Glomerular visceral epithelial cell (primary cell): ENCODE results near the gene MAPK14.
"Not testable (repeated sequence)": the region's sequence is repeated elsewhere in the genome, so short reads cannot be mapped to it uniquely, and the experiment has no call there.

ENCODE experiments used
- DNase-seq: peaks from one replicate; pipeline ENCODE4 v3.0.0-alpha.2; 2016; ENCODE audit errors: extremely low spot score

The MAPK14 gene

DNA sequence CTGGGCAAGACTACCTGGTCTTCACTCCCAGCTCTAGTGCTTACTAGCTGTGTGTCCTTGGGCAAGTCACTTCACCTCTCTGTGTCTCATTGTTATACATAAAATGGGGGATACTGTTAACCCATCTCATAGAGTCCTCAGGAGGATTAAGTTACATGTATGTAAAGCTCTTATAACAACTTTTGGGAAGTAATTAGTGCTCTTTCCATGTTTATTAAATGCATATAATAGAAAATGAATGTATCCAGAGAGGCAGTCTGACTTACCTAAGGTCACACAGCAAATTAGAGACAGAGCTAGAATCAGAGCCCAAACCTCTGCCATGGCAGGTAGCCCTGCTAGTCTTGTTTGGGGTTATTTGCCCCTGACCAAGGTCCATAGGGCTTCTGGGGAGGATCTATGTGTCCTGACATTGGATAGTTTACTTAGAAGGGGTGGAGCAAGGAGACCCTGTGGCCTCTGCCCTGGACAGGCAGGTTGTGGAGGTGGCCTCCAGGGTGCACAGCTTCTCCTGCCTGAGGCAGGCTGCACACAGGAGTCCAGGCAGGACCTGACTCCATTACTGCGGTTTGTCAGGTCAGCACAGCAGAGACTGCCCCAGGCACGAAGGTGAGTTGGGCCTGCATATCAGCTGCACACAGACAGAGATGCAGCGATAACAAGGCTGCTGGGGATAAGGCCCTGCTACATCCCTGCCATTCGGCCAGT, 94.3 kb downstream of the MAPK14 start:
- no peak for DNase-seq

DNA sequence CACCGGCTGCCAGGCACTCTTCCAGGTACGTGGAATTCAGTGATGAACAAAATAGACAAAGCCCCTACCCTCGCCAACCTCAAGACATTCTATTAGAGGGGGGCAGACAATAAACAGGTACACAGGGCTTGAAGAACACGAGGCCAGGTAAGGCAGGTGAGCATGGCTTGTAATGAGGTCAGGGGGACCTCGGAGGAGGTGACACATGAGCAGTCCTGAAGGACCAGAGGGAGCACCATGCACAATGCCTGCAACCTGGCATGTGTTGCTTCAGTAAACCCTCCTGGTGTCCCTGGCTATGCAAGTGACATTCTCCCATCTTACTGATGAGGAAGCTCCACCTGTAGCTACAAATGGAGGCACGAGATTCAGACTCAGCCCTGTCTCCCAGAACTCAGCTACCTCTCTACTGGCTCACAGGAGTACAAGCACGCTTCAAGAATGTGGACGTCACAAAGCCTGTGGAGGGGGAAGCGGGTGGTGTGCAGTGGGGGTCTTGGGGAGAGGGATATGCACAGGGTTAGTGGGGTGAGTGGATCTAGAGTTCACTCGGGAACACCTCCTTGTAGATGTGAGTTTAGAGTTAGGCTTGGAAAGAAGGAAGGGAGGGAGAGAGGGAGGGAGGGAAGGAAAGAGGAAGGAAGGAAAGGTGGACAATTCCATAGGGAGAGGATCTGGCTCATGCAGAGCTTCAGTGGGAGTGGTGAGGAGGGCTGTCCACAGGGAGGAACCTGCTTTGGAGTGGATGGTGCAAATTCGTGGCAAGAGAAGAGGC, 95.1 kb downstream of the MAPK14 start:
- no peak for DNase-seq

DNA sequence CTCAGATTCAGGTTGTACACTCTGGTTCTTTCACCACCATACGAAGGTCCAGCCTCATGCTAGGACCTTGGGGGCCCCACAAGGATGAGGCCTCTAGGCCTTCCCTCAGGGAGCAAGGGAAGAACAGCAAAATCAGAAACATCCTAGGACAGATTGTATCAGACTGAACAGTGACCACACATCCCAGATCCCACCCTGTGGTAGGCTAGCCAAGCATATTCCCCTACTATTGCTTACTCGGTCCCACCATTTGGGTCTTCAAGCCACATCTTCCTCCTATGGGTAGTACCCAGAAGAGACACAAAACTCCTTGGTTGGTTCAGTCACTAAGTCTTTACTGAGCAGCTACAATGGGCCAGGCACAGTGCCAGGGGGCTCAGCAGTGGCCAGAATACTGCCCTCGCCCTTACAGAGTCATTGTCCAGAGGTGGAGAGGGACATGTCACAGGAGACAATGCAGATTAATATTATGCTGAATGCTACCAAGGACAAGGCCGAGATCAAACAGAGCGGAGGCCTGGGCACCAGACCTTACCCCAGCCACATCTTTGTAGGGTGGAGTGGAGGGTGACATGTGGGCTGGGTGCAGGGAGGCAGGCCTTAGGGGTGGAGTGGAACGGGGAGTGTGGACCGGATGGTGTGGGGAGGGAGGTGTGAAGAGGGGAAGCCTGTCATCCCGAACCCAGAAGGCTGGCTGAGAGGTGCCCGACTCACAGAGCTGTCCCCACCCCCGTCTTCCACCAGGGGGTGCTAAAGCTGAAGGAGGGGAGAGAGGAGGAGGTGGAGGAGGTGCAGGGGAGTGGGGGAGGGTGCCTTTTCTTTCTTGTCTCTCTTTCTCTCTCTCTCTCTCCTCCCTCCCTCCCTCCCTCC, 95.9 kb downstream of the MAPK14 start:
- DNase-seq, result peak; percentile 72

DNA sequence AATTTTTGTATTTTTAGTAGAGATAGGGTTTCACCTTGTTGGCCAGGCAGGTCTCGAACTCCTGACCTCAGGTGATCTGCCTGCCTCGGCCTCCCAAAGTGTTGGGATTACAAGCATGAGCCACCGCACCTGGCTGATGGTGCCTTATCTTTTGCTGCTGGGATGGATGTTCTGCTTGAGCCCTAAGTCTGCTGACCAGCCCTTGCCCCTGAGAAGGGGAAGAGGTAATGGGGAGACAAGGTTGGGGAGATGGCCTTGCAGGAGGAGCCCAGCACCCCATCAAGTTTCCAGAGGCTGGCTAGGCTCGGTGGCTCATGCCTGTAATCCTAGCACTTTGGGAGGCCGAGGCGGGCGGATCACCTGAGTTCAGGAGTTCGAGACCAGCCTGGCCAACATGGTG, 96.7 kb downstream of the MAPK14 start:
- not testable (repeated sequence) for DNase-seq

DNA sequence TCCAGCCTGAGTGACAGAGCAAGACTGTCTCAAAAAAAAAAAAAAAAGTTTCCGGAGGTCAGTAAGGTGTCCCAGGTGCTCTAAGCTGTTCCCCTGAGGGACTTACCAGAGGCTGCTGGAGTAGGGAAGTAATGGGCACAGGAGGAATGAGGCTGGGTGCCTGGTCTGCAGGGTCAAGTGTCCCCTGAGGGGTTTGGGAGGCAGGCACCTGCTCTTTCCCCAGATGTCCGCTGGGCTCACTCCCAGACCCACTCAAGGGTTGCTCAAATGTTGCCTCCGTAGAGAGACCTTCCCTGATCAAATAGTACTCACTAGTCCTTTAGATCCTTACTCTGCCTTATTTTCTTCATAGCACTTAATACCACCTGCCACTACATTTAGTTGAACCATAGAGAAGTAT, 97.3 kb downstream of the MAPK14 start:
- DNase-seq, result no peak

DNA sequence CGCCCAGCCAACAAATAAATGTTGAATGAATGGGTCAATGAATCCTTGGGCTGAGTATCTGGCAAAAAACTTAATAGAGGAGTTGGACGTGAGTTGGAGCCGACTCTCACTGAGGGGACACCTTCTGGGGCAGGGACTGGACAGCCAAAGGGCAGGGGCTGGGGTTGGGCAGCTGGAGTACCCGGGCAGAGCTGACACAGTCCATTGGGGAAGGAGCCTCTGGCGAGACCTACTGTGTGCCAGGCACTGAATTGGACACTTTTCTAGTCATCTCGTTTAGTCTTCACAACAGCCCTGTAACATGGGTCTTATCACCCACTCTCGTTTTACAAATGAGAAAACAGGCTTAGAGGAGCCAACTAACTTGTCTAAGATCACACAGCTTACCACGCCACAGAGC, 98.0 kb downstream of the MAPK14 start:
- no peak for DNase-seq

DNA sequence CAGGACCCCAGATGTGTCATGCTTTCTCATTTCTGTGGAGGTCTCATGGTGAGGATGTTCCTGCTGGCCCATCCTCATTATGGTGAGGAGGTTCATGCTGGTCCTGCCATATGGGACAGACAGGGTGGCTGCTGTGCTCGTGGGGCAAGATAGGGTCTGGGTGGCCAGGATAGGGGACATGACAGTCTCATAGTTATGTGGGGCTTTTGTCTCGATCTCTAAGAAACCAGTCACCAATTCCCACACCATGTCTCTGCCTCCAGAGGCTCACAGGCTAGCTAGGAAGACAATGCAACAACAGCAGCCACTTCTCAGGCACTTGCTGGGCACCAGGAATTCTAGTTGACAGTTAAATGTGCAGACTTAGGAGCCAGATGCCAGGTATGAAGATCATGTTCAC, 98.5 kb downstream of the MAPK14 start:
- no peak for DNase-seq

DNA sequence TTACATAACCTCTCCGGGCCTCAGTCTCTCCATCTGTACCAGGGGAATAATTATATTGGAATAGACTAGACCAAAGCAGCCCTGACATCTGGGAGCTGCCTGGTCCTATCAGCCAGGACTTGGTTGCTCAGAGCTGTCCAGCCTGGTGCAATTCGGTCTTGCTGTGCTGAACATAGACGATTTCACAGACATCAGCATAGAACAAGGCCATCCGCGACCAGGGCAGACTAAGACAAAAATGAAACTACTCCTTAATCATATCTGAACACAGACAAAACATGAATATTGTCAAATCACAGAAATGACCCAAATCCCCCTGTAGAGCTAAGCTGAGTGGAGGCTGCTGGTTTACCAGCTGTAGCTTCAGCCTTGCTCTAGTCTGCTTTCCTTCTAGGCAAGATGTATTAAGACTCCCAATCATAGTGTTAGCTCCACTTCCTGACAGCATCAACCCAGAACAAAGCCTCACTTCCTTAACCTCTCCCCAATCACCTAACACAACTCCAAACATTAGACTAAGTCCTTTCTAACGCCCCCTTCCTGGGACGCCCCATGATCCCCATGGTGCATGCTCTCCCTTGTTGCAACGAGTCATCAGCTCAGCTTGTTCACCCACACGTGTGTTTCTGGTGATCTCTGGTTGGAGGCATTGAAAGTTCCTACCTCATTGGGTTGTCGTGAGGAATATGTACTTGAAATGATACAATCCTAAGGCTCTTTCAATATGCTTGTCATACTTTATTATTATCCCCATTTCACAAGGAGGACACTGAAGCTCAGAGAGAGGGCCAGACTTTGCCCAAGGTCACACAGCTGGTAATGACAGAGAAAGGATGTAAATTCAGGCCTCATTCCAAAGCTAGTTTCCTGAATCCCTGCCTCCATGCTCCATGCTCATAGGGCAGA, 99.2 kb downstream of the MAPK14 start:
- no peak for DNase-seq

DNA sequence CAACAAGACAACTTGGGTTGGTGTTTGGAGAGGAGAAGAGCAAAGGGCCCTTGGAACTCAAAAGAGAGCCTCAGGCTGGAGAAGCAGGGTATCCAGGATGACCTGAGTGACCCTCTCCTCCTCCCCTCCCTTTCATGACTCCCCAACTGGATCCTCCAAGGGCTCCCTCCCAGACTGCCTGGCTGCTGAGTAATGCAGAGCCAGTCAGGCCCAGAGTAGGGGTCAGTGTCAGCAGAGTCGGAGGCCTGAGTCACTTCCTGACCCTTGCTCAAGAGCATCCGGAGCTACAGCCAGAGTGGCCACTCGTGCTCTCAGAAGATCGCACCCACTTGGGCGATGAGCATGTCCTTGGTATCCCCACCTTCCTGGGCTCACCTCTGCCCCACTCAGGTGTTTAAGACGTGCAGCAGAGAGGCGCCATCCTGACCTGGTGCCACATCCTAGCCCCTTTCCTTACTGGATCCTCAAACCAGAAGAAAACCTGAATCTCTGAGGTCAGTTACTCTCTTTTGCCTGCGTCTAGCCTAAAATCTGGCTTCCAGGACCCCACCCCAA, 99.9 kb downstream of the MAPK14 start:
- peak; percentile 79 for DNase-seq

DNA sequence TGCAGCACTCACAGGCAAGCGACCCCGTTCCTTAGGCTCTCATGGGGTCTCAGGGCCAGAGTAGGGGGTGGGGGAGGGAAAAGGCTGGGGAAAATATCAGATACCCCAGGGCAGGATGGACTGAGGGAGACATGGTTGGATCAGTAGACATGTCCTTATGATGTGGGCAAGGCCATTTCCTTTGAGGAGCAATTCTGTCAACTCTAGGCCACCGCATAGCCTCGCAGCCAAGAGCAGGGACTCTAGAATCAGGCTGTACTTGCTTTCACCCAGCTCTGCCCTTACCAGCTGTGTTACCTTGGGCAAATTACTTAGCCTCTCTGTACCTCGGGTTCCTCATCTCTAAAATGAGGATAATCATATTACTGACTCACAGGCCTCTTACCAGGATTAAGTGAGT, 100.5 kb downstream of the MAPK14 start:
- no peak for DNase-seq

DNA sequence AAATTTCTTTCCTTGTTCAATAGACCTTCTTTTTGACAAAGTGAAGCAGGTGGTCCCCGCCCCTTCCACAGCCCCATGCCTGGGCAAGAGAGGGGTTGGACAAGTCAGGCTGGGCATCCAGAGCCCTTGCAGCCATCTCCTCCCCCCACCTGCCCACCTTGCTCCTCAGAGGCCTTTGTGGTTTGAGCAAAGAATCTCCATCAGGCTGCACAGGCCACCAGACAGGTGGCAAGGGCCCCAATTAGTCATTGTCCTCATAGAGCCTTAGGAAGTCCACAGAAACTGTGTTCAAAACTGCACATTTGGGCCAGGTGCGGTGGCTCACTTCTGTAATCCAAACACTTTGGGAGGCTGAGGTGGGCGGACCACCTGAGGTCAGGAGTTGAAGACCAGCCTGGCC, 101.2 kb downstream of the MAPK14 start:
- DNase-seq, result no peak

DNA sequence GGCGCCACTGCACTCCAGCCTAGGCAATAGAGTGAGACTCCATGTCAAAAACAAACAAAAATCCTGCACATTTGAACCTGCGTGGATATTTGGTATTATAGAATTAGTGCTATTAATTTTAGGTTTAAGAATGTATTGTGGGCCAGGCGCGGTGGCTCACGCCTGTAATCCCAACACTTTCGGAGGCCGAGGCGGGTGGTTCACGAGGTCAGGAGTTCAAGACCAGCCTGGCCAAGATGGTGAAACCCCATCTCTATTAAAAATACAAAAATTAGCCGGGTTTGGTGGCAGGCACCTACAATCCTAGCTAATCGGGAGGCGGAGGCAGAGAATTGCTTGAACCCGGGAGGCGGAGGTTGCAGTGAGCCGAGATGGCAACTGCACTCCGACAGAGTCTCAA, 101.7 kb downstream of the MAPK14 start:
- not testable (repeated sequence) for DNase-seq

DNA sequence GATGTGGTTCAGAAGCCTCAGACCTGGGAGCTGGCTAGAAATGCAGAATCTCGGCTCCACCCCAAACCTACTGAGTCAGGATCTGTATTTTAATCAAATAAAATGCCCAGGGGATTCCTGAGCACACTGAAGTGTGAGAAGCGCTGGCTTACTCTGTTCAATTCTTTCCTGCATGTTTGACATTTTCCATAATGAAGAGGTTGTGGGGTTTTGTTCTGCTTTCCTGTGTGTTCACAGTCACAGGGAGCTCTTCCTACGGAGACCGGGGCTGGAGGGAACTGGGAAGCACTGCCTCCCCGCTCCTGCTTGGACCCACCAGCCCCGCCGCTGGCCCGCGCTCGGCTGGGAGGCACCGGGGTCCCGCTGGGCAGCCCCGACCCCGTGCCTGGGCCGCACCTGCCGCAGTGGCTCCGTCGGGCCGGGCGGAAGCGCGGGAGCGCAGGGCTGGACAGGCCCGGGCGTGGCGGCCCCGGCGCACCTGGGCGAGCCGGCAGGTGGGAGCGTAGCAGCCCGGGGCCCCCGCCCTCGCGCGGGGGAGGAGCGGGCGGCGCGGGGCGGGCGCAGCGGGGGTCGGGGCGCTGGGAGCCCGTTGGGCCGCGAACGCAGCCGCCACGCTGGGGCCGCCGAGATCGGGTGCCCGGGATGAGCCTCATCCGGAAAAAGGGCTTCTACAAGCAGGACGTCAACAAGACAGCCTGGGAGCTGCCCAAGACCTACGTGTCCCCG, 102.5 kb downstream of the MAPK14 start, which contains the start of gene MAPK13:
MAPK13 (plus strand) TSS at position 573 of the 726 bp plus-strand sequence; CDS start at position 643, 70 bp downstream.
- no peak for DNase-seq

DNA sequence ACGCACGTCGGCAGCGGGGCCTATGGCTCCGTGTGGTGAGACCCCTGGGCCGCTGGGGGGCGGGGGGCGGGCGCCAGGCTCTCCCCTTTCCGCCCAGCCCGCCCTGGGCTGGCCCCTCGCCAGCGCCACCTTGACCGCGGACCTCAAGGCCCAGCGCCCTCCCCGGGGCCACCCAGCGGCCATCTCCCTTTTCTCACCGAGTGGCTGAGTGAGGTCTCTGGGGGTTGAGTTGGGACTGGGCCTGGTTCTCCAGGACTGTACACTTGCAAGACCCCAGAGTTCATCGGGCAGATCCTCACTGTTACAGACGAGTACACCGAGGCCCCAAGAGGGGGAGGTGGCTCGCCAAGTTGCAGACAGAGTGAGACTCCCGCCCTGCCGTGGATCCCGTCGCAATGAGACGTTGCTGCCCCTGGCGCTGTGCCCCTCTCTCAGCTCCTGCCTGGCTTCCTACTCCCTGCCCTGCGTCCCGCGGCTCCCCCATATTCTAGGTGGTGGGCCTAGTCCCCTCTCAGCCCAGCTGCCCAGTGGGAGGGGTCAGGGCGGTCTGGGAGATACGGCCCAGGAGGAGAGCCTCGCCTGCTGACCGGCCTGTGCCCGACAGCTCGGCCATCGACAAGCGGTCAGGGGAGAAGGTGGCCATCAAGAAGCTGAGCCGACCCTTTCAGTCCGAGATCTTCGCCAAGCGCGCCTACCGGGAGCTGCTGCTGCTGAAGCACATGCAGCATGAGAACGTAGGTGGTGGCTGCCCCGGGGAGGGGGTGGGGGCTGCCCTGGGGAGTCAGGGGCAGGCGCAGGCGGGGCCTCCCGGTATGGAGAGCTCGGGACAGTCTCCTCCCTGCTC, 103.3 kb downstream of the MAPK14 start:
- no peak for DNase-seq

DNA sequence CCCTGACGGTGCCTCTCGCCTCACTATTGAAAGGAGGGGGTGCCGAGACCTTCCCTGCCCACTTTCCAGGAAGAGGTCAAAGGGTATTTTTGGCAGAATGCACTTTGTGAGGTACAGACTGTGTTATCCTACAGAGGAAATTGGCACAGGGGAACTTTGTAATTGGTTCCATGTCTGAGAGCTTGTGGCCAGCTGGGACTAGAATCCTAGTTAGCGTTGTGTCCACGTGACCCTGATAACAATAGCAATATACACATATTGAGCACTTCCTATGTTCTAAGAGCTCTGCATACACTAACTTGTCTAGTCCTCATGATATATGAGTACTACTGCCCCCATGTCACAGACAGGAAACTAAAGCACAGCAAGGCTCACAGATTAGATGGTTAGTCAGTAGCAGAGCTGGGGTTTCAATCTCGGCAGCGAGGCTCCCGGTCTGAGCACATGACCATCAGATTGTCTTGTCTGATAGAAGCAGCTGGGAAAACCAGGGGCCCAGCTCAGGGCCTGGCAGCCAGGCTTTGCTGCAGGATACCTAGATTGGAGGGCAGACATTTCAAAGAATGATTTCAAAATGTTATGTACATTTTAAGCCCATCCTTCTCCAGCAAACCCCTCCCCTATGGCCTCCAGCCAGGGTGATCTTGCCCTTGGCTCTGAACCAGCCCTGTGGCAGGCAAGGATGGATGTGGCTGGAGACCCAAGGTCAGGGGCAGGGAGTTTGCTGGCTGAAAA, 104.1 kb downstream of the MAPK14 start:
- DNase-seq, result peak; percentile 52

DNA sequence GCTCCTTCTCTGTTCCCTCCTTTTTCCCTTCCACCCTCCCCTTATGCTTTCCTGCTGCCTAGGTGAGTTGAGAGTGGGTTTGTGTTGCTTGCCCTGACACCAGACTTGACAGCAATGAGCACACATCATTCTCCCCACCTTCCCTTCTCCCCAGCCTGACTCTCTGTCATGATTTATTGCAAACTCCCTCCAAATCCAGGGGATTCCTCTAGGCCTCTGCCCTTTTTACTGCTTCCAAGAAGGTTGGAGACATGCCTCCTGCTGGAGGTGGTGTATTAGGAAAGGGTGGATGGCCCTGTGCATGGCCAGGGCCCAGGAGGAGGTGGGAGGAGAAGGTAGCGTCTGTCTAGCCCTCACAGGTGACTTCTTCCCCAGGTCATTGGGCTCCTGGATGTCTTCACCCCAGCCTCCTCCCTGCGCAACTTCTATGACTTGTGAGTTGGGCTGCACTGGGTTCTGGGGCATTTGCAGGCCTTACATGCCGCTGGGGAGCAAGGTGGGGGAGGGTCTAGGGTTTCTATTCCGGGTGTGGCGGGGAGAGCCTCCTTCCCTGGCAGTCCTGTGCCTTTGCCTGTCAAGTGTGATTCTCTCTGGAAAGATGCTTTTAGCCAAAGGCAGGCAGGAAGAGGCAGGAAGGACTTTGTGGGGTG, 104.8 kb downstream of the MAPK14 start:
- DNase-seq, result no peak

DNA sequence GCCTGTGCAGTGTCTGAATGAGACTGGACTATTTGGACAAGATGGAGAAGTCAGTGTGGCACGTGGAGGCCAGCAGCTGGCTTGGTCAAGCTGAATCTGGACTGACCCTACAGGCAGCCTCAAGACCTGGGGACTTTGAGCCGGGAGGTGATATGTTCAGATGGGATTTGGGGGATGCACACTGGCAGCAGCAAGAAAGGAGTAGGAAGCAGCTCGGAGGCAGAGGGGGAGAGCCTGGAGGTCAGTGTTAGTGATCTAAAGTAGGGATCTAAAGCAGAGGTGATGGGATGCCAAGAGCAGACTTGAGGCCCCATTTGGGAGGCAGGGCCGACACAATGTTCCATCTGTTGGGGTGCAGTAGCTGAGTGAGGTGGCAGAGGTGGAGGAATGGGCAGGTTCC, 105.5 kb downstream of the MAPK14 start:
- DNase-seq, result no peak

DNA sequence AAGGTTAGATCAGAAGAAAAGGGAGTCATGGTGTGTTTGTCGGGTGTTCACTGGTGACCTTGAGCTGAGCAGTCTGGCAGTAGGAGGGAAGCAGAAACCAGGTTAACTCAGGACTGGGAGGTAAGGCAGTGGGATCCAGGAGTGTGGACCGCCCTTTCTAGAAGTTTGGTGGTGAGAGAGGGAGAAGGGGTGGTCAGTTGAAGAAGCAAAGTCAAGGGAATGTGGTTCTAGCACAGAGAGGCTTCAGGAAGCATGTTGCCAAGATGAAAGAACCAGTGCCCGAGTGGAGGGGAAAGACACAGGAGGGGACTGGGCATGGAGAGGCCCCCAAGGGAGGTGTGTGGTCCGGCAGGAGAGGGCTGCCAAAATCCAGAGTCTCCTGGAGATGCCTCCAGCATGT, 106.3 kb downstream of the MAPK14 start:
- no peak for DNase-seq
